ENCODE data around the gene LRRC19.

Gene LRRC19

DNA sequence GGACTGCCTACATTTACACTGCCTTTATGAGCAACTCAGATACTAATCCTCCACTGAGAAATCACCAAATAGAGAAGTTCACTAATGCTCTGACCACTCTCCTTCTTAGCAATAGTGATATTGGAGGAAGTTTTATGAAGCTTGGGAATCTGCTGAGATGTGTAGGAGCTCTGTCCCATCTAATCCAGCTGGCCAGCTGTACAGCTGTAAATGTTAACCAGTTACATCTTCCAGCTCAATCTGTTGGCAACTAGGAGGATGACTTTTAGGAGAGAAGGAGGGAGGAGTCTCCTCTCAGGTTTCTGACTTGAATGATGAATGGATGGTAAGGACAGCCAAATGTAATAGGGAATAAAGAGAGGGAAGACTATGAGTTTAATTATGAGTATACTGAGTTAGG, 36.3 kb upstream of the LRRC19 start:
- no peak overlapping the region for H3K27ac ChIP-seq
- TF ChIP-seq, protein P1, sequence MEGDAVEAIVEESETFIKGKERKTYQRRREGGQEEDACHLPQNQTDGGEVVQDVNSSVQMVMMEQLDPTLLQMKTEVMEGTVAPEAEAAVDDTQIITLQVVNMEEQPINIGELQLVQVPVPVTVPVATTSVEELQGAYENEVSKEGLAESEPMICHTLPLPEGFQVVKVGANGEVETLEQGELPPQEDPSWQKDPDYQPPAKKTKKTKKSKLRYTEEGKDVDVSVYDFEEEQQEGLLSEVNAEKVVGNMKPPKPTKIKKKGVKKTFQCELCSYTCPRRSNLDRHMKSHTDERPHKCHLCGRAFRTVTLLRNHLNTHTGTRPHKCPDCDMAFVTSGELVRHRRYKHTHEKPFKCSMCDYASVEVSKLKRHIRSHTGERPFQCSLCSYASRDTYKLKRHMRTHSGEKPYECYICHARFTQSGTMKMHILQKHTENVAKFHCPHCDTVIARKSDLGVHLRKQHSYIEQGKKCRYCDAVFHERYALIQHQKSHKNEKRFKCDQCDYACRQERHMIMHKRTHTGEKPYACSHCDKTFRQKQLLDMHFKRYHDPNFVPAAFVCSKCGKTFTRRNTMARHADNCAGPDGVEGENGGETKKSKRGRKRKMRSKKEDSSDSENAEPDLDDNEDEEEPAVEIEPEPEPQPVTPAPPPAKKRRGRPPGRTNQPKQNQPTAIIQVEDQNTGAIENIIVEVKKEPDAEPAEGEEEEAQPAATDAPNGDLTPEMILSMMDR (conservative IDR thresholded peaks at IDR 0.05): no peak
- TF ChIP-seq ZFX (IDR thresholded peaks at IDR 0.05): no peak

DNA sequence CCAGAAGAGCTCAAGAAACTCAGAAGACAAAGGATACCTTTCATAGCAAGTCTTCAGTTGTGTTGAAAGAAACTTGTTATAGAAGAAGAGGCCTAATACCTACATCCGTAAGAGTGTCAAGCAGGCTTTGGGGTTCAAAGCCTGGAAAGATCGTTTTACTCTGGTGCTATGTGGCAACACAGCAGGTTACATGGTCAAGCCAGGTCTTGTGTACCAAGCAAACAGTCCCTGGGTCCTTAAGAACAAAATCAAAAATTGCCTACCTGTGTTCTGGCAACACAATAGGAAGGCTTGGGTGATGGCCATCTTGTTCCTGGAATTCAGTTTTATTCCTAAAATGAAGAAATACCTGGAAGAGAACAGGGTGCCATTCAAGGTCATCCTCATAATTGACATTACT, 32.0 kb upstream of the LRRC19 start:
- TF ChIP-seq, protein P1 (conservative IDR thresholded peaks at IDR 0.05): no peak
- H3K27ac ChIP-seq: no peak overlapping the region

DNA sequence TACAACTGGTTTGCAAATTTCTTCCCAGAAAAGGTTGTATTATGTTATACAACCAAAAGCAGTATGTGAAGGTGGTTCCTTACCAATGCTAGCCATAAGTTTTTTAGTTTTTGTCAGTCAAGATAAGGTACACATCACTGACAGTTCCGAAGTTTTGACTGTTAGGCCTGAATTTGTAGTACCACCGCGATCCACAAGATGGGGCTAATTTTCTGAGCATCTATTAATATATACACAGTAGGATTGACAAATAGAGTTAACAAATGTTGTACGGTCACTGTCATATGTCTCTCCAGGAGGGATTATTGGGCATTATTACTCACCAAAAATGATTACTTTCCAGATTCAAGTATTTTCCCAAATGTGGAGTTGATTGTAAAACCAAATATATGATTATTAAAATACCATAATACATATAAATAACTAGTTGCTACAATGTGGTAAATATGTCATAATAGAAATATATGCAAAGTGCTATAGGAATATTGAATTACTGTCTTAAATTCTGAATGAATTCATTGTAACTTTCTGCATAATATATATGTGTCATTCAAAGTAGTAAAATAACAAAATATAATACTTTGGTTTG, 28.4 kb upstream of the LRRC19 start:
- TF ChIP-seq, protein P1 (conservative IDR thresholded peaks at IDR 0.05): peak; percentile 88
- TF ChIP-seq ZFX (IDR thresholded peaks at IDR 0.05): no peak
- H3K27ac ChIP-seq: no peak overlapping the region

DNA sequence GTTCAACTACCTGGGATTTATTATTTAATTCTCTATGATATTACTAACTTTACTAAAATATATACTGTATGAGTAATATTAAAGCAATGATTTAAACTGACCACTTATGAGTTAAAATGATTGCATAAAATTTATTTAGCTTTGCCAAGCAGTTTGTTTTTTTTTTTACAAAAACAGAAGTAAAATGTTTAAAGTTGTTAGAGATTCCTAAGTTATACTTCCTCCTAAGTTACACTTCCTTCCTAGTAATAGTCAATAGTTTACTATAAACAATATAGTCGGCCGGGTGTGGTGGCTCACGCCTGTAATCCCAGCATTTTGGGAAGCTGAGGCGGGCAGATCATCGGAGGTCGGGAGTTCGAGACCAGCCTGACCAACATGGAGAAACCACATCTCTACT, 23.7 kb upstream of the LRRC19 start:
- no peak overlapping the region for H3K27ac ChIP-seq
- TF ChIP-seq, protein P1 (conservative IDR thresholded peaks at IDR 0.05): no peak
- no peak for TF ChIP-seq ZFX (IDR thresholded peaks at IDR 0.05)

DNA sequence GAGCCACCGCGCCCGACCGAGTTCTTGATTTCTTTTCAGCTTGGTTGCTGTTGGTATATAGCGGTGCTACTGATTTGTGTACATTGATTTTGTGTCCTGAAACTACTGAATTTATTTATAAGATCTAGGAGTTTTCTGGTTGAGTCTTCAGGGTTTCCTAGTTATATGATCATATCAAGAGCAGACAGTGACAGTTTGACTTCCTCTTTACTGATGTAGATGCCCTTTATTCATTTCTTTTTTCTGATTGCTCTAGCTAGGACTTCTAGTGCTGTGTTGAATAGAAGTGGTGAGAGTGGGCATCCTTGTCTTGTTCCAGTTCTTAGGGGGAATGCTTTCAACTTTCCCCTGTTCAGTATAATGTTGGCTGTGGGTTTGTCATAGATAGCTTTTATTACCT, 17.4 kb upstream of the LRRC19 start:
- no peak overlapping the region for H3K27ac ChIP-seq
- TF ChIP-seq, protein P1 (conservative IDR thresholded peaks at IDR 0.05): no peak
- no peak for TF ChIP-seq ZFX (IDR thresholded peaks at IDR 0.05)

DNA sequence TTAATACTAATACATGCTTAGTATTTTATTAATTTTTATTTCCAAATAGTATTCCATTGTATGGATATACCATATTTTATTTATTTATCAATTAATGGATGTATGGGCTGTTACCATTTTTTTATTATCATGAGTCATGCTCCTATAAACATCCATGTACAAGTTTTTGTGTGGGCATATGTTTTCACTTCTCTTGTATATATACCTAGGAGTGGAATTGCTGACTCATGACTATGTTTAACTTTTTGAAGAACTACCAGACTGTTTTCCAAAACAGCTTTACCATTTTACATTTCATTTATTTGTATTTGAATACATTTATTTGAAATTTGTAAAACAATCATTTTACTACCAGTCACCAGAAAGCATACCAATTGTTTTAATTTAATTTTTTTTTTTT, 14.1 kb upstream of the LRRC19 start:
- H3K27ac ChIP-seq: no peak overlapping the region
- TF ChIP-seq, protein P1 (conservative IDR thresholded peaks at IDR 0.05): no peak
- TF ChIP-seq ZFX (IDR thresholded peaks at IDR 0.05): no peak

DNA sequence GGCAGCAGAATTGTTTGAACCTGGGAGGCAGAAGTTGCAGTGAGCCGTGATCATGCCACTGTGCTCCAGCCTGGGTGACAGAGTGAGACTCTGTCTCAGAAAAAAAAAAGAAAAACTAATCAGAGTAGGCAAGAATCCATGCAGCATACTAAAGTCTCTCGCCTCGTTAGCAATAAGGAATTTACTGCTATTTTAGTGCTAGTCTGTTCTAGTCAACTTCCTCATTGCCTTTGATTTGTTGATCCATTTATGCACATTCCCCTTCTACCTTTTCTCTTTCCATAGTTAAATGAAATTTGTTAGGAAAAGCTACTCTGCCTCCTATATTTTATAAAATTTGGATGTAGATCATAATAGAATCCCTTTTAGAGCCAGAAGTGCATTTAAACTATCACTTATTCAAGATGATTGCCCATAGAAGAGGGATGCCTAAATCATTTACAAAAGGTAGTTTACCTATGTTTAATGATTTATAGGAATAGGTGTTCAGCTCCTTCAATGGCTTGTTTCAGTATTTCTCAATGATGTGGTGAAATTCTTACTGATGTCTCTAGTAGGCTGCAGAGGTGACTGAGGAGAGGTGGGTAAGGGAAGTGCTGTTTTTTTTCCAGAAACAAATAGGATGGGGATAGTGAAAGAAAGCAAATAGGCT, 1.9 kb downstream of the LRRC19 start:
- no peak for TF ChIP-seq ZFX (IDR thresholded peaks at IDR 0.05)
- TF ChIP-seq, protein P1 (conservative IDR thresholded peaks at IDR 0.05): no peak
- H3K27ac ChIP-seq: no peak overlapping the region
